SK-N-SH treated with all-trans-retinoic acid at 6 μM for 48 hours (cell line): ENCODE measurements around the gene ABITRAM.

ENCODE experiments used
- CSDC2 ChIP-seq: fragments of 250-450 bp; sonication (Bioruptor Pico); IDR thresholded peaks from 2 replicates; pipeline ENCODE4 v1.5.0; 2020; ENCODE audit warnings: mild to moderate bottlenecking, moderate library complexity
- ESRRG ChIP-seq: fragments of 250-450 bp; sonication (Bioruptor Pico); IDR thresholded peaks from 2 replicates; pipeline ENCODE4 v1.6.1; 2021; ENCODE audit warnings: mild to moderate bottlenecking
- GLIS3 ChIP-seq: fragments of 250-450 bp; sonication (Bioruptor Pico); IDR thresholded peaks from 2 replicates; pipeline ENCODE4 v1.5.0; 2020; ENCODE audit warnings: mild to moderate bottlenecking, moderate library complexity
- OSR1 ChIP-seq: fragments of 250-450 bp; sonication (Bioruptor Pico); IDR thresholded peaks from 2 replicates; pipeline ENCODE4 v1.8.0; 2022; ENCODE audit warnings: moderate library complexity, mild to moderate bottlenecking, inconsistent platforms
- PPARA ChIP-seq: fragments of 250-450 bp; sonication (Bioruptor Pico); IDR thresholded peaks from 2 replicates; pipeline ENCODE4 v1.5.0; 2020; ENCODE audit warnings: mild to moderate bottlenecking, borderline replicate concordance
- RARB ChIP-seq: fragments of 250-450 bp; sonication (Bioruptor Pico); IDR thresholded peaks from 2 replicates; pipeline ENCODE4 v1.8.0; 2021; ENCODE audit warnings: mild to moderate bottlenecking, moderate library complexity
- SNAI2 ChIP-seq: fragments of 250-450 bp; sonication (Bioruptor Pico); IDR thresholded peaks from 2 replicates; pipeline ENCODE4 v1.5.0; 2020; ENCODE audit warnings: mild to moderate bottlenecking, moderate library complexity
- TCF4 ChIP-seq: fragments of 250-450 bp; sonication (Bioruptor Pico); IDR thresholded peaks from 2 replicates; pipeline ENCODE4 v1.8.0; 2021; ENCODE audit warnings: mild to moderate bottlenecking, moderate library complexity, borderline replicate concordance
- TOX ChIP-seq: fragments of 250-450 bp; sonication (Bioruptor Pico); IDR thresholded peaks from 2 replicates; pipeline ENCODE4 v1.8.0; 2021; ENCODE audit warnings: mild to moderate bottlenecking, moderate library complexity, borderline replicate concordance
- ZFP30 ChIP-seq: fragments of 450-650 bp; formaldehyde crosslinking; IDR thresholded peaks from 2 replicates; pipeline ENCODE4 v1.5.0; 2022; ENCODE audit warnings: mild to moderate bottlenecking, moderate library complexity
- ZNF565 ChIP-seq: fragments of 450-650 bp; formaldehyde crosslinking; conservative IDR thresholded peaks from 2 replicates; pipeline ENCODE4 v1.5.0; 2020; ENCODE audit warnings: low read depth, mild to moderate bottlenecking, moderate library complexity
- ZNF8 ChIP-seq: fragments of 450-650 bp; formaldehyde crosslinking; IDR thresholded peaks from 2 replicates; pipeline ENCODE4 v1.5.0; 2020; ENCODE audit warnings: mild to moderate bottlenecking, moderate library complexity
- TF ChIP-seq, protein P1 (sequence below): fragments of 250-450 bp; sonication (Bioruptor Pico); IDR thresholded peaks from 2 replicates; pipeline ENCODE4 v1.8.0; 2020; ENCODE audit warnings: mild to moderate bottlenecking, moderate library complexity, borderline replicate concordance

DNA sequence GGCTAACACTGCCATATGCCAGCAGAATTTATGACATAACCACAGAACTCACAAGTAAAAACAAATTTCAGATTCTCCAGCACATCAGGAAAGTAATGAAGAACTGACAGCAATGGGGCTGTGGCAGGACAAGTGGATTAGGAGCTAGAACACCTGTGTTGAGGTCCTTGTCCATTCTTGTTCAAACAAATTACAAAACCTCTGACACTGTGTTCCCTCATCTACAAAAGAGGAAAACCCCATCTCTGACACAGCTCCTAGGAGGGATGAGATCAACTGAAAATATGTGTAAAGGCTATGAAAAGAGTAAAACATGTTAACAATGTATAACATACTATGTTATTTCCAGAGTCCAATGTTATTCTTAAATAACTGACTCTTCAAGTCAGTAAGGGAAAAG lies 23.8 kb upstream of the ABITRAM start:
- TF ChIP-seq RARB (CRISPR knock-in tag) (no peak), CSDC2 (CRISPR knock-in tag) (no peak), GLIS3 (no peak), ESRRG (CRISPR knock-in tag) (no peak), ZNF565 (CRISPR knock-in tag) (no peak), ZFP30 (no peak), ZNF8 (CRISPR knock-in tag) (no peak), TOX (CRISPR knock-in tag) (no peak), PPARA (CRISPR knock-in tag) (no peak), TCF4 (CRISPR knock-in tag) (no peak), OSR1 (CRISPR knock-in tag) (no peak), SNAI2 (CRISPR knock-in tag) (no peak)
- TF ChIP-seq, protein P1, sequence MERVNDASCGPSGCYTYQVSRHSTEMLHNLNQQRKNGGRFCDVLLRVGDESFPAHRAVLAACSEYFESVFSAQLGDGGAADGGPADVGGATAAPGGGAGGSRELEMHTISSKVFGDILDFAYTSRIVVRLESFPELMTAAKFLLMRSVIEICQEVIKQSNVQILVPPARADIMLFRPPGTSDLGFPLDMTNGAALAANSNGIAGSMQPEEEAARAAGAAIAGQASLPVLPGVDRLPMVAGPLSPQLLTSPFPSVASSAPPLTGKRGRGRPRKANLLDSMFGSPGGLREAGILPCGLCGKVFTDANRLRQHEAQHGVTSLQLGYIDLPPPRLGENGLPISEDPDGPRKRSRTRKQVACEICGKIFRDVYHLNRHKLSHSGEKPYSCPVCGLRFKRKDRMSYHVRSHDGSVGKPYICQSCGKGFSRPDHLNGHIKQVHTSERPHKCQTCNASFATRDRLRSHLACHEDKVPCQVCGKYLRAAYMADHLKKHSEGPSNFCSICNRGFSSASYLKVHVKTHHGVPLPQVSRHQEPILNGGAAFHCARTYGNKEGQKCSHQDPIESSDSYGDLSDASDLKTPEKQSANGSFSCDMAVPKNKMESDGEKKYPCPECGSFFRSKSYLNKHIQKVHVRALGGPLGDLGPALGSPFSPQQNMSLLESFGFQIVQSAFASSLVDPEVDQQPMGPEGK (CRISPR knock-in tag): no peak
